Chondrocyte (in vitro differentiated cells): ENCODE data around the gene RIMBP2. TPM values are rescaled to one million over a fixed set of nuclear protein-coding genes. Genes with fewer than 3 reads are reported as not detected.

Experiments
- DNase-seq: peaks from one replicate; pipeline ENCODE4 v3.0.0; 2021; ENCODE audit warnings: mixed read lengths, low spot score
- H3K27ac Mint-ChIP-seq: one replicate; pipeline ENCODE4 v1.8.0; 2021; ENCODE audit warnings: mild to moderate bottlenecking, moderate library complexity, mixed read lengths; ENCODE audit not compliant: unreplicated experiment
- H3K27me3 Mint-ChIP-seq: 2 replicates; pipeline ENCODE4 v1.8.0; 2021; ENCODE audit warnings: low read depth, mixed read lengths
- H3K36me3 Mint-ChIP-seq: 2 replicates; pipeline ENCODE4 v1.8.0; 2021; ENCODE audit warnings: low read depth, mixed read lengths
- H3K4me1 Mint-ChIP-seq: 2 replicates; pipeline ENCODE4 v1.8.0; 2021; ENCODE audit warnings: low read depth, mild to moderate bottlenecking, mixed read lengths
- H3K4me3 Mint-ChIP-seq: one replicate; pipeline ENCODE4 v1.8.0; 2021; ENCODE audit warnings: mild to moderate bottlenecking, moderate library complexity, mixed read lengths; ENCODE audit not compliant: unreplicated experiment
- H3K9me3 Mint-ChIP-seq: 2 replicates; pipeline ENCODE4 v1.8.0; 2021; ENCODE audit warnings: low read depth, mixed read lengths
- CTCF ChIP-seq: fragments of 200-600 bp; sonication (generic); IDR thresholded peaks from 2 replicates; pipeline ENCODE4 v1.5.0; 2021; ENCODE audit warnings: antibody characterized with exemption, mild to moderate bottlenecking, moderate library complexity
- total RNA-seq: library from RNA; stranded (reverse); gene quantifications from 3 replicates; pipeline ENCODE4 v1.2.1, GENCODE V29; 2021

Gene RIMBP2
- total RNA-seq, 1 donor from 2014 or later = 0.30 TPM

DNA sequence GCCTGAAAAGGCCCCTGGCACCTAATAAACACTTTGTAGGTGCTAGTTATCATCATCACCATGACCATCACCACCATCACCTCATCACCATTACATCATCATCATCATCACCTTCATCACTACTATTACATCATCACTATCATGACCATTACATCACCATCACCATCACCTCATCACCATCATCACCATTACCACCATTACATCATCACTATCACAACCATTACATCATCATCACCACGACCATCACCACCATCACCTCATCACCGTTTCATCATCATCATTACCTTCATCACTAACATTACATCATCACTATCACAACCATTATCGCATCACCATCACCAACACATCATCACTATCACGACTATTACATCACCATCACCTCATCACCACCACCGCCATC, 132.8 kb downstream of the RIMBP2 start:
- DNase-seq = no peak
- Mint-ChIP-seq H3K9me3 (peaks cover 19% of the 10 kb centered on the region), H3K27me3 (no peaks in the 10 kb centered on the region), H3K4me1 (no peaks in the 10 kb centered on the region), H3K4me3 (no peak overlapping the region), H3K36me3 (no peaks in the 10 kb centered on the region), H3K27ac (no peak overlapping the region)
- TF ChIP-seq CTCF = no peak

GRCh38 chr12:130582286-130582685, 133.8 kb downstream of the RIMBP2 start:
- Mint-ChIP-seq H3K27ac (no peak overlapping the region), H3K27me3 (no peaks in the 10 kb centered on the region)
- no peak for TF ChIP-seq CTCF

DNA sequence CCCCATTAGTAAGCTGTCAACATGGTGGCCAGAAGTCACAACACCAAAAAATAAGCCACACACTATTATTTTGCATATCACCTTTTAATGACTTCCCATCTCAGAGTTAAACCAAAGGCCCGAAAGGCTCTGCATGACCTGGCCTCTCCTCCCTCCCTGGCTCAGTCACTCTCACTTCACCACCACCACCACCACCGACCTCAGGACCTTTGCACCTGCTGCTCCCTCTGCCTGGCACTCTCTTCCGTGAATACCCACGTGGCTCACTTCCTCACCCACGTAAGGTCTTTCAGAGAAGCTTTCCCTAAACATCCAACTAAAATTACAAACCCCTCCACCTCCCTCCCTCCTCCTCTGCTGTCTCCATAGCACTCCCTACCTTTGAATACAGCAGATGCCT, 134.3 kb downstream of the RIMBP2 start:
- peaks cover 17% of the 10 kb centered on the region for H3K9me3 Mint-ChIP-seq
- H3K36me3 Mint-ChIP-seq = no peaks in the 10 kb centered on the region
- H3K27ac Mint-ChIP-seq = no peak overlapping the region
- H3K27me3 Mint-ChIP-seq = no peaks in the 10 kb centered on the region
- no peak overlapping the region for H3K4me3 Mint-ChIP-seq
- DNase-seq = no peak
- no peak for TF ChIP-seq CTCF
- H3K4me1 Mint-ChIP-seq = no peaks in the 10 kb centered on the region

More at GRCh38 chr12:130582286-130582685, 133.8 kb downstream of the RIMBP2 start:
- Mint-ChIP-seq H3K4me1 (no peaks in the 10 kb centered on the region), H3K36me3 (no peaks in the 10 kb centered on the region), H3K9me3 (peaks cover 16% of the 10 kb centered on the region), H3K4me3 (no peak overlapping the region)
- no peak for DNase-seq

DNA sequence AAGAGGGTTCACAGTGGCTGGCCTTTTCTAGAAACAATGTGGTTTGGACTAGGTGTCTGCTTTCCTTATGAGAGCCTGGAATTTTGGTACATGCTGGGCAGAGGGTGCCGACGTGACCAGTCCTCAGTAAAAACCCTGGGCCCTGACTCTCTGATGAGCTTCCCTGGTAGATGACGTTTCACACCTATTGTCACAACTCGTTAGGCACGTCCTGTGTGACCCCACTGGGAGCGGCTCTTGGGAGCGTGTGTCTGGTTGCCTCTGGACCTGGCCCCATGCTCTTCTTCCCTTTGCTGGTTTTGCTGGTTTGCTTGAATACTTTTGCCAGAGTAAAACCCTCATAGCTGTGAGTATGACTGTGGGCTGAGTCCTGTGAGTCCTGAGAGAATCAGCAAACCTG, 136.9 kb downstream of the RIMBP2 start:
- Mint-ChIP-seq H3K4me1 (no peaks in the 10 kb centered on the region), H3K4me3 (no peak overlapping the region), H3K27me3 (no peaks in the 10 kb centered on the region), H3K27ac (no peak overlapping the region), H3K36me3 (no peaks in the 10 kb centered on the region), H3K9me3 (peaks cover 14% of the 10 kb centered on the region)
- no peak for TF ChIP-seq CTCF
- no peak for DNase-seq

- Mint-ChIP-seq H3K9me3 (peaks cover 14% of the 10 kb centered on the region), H3K4me1 (no peaks in the 10 kb centered on the region), H3K27me3 (no peaks in the 10 kb centered on the region), H3K4me3 (no peak overlapping the region), H3K36me3 (no peaks in the 10 kb centered on the region), H3K27ac (no peak overlapping the region)
- no peak for TF ChIP-seq CTCF
- no peak for DNase-seq
Measured at GRCh38 chr12:130577351-130577750, 138.7 kb downstream of the RIMBP2 start.
